DMS 273 (cell line): Measurements from ENCODE around the gene TNIK.

Experiments
- DNase-seq: peaks from one replicate; lab custom pipeline; 2025; ENCODE audit not compliant: unreplicated experiment; lab: John Stamatoyannopoulos, UW

TNIK gene

GRCh38 chr3:171459942-171460724 is at the start of gene TNIK:
TNIK (minus strand) TSS chr3:171460405; CDS start chr3:171460063, 342 bp downstream.
- peak; percentile 98 for DNase-seq

DNA sequence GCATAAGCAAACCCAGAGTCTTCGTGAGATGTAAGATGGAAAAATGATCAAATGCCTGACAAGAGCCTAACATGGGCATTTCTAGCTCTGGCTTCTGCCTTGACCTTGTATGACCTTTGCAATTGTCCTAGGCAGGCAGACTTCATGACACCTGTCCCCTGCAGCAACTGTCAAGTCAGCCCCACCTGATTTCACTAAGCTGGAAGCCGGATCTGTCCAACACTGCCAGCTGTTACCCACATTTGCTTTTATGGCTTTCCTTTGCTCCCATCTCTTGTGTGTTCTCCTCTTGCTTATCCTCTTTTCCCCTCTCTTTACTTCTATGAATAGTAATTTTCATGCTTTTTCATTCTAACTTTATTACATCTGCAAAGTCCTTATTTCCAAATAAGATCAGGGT is 48.5 kb upstream of the TNIK start:
- peak; percentile 38 for DNase-seq

DNA sequence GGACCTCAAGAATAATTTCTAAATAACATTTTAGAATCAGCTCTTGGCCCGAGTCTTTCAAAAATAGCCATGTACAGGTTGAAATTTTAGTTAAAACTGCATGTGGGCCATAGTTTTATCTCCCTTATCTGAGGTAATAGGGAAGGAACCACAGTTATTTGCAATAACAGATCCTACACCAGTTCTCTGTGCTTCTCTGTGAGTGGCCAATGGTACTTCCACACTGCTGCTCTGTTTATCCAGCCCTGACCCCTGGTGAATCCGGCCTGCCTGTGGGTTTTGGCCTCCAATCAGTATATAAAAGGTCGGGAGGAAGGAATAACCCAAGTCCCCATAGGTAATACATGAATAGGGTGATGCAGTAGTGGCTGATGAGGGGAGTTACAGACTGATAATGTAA is 48.0 kb upstream of the TNIK start:
- DNase-seq: no peak

- DNase-seq: no peak
Observed at GRCh38 chr3:171506743-171507319, 46.6 kb upstream of the TNIK start.

GRCh38 chr3:171505822-171506333 is 45.7 kb upstream of the TNIK start:
- no peak for DNase-seq

- no peak for DNase-seq
Observed at GRCh38 chr3:171504376-171504775, 44.2 kb upstream of the TNIK start.

GRCh38 chr3:171503817-171504216 is 43.6 kb upstream of the TNIK start:
- no peak for DNase-seq

- DNase-seq: no peak
Observed at GRCh38 chr3:171498921-171499320, 38.7 kb upstream of the TNIK start.

GRCh38 chr3:171497468-171497867 is 37.3 kb upstream of the TNIK start:
- no peak for DNase-seq

- no peak for DNase-seq
Observed at GRCh38 chr3:171495413-171495812, 35.2 kb upstream of the TNIK start.

GRCh38 chr3:171494457-171495109 is 34.4 kb upstream of the TNIK start:
- no peak for DNase-seq

- no peak for DNase-seq
Observed at GRCh38 chr3:171491361-171491760, 31.2 kb upstream of the TNIK start.

DNA sequence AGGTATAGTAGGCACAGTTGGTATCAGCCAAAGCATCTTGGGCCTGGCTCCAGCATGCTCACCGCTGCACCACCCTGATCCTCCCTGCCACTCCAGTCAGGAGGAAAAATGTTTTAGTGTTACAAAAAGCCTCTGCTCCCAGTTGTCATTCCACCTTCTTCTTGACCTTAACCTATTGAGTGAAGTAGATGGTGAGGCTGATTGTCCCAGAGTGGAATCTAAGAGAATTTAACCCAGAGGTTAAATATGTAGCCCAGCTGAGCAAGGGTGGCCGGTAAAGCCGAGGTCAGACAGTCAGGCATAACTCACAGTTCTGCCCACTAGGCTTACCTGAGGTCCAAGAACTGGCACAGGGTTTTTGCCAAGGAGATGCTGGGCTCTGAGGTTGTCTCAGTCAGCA is 30.7 kb upstream of the TNIK start:
- no peak for DNase-seq

DNA sequence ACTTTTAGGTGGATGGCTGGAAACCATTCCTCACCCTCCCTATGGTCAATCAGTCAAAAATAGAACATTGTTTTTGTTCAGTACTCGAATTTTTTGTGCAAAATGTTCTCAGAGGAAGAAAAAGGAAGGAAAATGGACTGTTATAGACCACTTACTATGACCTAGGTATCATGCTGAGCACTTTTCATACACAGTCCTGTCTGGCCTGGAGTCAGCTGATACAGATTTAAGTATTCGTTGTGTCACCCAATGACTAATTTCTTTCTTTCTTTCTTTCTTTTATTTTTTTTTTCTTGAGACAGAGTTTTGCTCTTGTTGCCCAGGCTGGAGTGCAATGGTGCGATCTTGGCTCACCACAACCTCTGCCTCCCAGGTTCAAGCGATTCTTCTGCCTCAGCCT is 29.1 kb upstream of the TNIK start:
- no peak for DNase-seq

GRCh38 chr3:171488479-171488878 is 28.3 kb upstream of the TNIK start:
- DNase-seq: no peak

DNA sequence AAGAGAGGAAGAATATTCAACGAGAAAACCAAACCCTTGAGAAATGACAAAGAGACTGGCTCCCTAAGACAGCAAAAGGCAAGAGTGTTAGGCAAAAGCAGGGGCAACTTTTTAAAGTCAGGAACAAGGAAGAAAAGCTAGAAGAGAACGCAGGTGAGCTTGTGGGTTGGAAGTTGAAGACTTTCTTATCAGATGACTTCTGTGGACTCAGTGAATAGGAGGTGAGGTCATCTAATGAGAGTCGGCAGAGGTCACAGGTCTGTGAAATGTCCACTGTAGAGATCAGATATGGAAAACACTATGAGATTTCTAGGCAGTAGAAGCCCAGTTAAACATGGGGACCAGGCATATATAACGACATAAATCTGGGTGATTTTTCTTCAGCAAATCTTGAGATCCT is 27.2 kb upstream of the TNIK start:
- no peak for DNase-seq

GRCh38 chr3:171485338-171485737 is 25.1 kb upstream of the TNIK start:
- no peak for DNase-seq

DNA sequence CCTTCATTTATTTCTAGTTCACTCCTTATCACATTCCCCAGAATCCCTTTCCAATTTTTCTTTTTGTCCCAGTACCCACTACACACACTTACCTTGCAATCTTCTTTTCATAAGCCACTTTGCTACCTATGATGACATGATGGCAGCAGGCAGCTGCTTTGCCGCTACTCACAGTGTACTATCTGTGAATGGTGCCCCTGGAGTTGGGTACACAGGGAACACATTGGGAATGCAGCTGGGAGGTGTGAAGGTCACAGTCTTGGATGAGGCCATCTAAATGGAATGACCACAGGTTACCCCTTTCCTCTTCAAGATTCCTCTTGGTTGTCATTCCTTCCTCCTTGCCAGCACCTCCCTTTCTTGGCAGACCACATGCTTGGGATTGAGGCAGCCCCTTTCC is 20.8 kb upstream of the TNIK start:
- no peak for DNase-seq

- no peak for DNase-seq
Observed at GRCh38 chr3:171480526-171480925, 20.3 kb upstream of the TNIK start.

GRCh38 chr3:171476532-171477102 is 16.4 kb upstream of the TNIK start:
- no peak for DNase-seq

- DNase-seq: no peak
Observed at GRCh38 chr3:171472552-171472951, 12.3 kb upstream of the TNIK start.
